Stimulated activated CD4-positive, alpha-beta T cell treated with anti-CD3 and anti-CD28 coated beads, Interleukin-15, amount 100 ng/mL, for 24 hours (primary cell): ENCODE data around the gene SPATA19.
A peak's percentile ranks its signal among the peaks of the same experiment; 100 is the strongest.

Experiments
- DNase-seq: peaks from one replicate; pipeline ENCODE4 v3.0.0-alpha.2; 2020

Gene SPATA19

DNA sequence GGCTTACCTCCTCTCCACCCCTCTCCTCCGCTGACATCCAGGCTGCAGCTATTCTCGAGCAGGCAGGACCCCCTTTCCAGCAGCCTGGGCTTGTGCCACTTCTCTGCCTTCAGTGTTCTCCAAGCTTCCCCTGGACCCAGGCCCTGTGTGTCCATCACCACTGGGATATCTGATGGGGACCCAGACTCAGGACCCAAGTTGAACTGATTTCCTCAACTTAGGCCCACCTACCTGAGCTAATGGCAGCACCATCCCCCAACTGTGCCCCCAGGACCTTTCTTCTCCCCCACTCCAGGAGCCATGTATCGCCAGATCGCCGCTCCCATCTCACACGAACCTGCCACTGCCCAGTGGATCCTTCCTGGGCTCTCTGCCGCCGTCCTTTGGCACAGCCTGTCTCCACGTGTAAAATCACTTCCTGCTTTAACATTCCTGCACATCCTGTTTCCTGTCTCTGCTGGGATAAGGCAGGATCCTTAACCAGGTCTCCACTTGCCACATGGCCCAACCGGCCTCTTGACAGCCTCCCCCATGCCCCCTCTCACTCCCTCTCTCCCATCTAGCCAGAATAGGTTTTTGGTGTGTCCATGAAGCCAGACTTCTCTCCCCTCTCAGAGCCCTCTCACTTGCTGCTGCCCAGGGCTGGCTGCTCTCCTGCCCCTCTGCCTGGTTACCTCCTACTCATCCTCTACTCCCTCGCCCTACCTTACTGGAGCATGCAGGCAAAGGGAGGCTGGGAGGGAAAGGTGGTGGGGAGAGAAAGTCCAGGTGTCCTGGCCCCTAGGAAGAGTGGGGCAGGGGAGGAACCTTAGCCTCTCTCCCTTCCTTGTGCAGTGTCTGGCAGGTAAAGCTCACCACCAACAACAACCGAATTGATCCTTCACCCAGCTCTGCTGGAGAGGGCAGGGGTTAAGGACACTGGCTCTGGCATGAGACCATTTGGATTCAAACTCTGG lies 9.4 kb downstream of the SPATA19 start:
- no peak for DNase-seq

DNA sequence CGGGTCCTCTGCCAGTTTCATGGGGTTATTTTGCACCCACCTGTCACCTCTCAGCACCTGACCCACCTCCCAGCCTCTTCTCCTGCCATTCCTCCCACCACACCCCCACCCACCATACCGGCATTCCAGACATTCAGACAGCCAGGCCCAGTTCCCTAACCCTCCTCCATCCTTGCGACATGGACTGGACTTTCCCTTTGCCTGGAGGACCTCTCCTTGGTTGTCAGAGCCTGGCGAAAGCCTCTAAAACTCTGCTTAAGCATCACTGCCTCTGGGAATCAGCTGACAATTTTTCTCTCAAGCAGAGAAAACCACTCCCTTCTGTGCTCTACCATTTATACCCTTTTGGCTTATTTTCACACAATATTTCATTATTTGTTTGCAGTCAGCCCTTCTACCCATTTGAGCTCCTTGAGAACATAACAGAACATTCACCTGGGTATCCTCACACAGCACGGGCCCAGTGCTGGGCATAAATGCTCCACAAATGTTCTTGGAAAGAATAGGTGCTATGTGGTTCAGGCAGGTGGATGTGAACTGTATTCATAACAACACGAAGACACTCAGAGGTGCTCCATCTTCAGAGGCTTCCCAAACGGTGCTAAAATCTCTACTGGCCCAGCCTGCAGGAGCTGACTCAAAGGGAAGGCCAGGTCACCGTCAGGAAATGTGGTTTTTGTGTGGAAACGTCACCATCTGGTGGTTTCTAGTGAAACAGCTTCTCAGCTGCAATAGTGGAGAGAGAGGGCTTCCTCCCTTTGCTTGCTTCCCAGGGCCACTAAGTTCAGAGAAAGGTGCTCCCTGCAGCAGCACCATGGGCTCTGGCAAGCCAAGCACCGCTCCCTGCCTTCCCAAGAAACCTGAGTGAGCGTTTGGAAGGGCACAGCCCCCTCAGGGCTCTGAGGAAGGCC lies 10.4 kb downstream of the SPATA19 start:
- DNase-seq: peak; percentile 65

DNA sequence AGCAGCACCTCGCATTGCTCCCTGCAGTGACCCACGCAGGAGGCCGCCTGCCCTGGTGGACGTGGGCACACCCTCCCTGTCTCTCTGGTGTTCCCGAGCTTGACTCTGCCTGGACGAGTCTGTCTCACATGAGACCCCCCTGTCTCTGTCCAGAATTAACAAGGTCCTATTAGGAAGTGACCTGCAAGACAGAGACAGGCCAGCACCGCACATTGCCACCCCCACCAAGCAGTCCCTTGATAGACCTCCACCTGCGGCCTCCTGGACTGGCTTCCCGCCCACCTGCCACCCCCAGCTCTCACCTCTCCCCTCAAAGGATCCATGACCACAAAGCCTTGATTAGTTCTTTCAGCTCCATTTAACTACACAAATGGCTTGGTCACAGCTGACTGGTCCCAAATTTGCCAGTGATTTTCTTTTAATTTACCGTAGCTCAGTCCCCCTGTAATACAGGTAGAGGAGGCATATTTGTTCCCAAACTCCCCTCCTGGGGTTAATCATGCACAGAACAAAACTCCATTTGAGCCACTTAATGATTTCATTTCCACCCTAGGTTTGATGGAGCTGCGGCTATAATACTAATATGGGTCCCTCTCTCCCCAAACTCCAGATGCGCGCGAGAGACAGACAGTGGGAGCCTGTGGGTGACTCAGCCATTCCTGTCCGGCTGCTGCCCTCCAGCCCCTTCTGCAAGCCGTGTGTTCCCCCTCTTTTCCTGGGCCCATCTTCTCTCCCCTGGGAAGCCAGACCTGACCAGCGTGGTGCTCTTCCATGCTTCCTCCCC lies 11.2 kb downstream of the SPATA19 start:
- no peak for DNase-seq

DNA sequence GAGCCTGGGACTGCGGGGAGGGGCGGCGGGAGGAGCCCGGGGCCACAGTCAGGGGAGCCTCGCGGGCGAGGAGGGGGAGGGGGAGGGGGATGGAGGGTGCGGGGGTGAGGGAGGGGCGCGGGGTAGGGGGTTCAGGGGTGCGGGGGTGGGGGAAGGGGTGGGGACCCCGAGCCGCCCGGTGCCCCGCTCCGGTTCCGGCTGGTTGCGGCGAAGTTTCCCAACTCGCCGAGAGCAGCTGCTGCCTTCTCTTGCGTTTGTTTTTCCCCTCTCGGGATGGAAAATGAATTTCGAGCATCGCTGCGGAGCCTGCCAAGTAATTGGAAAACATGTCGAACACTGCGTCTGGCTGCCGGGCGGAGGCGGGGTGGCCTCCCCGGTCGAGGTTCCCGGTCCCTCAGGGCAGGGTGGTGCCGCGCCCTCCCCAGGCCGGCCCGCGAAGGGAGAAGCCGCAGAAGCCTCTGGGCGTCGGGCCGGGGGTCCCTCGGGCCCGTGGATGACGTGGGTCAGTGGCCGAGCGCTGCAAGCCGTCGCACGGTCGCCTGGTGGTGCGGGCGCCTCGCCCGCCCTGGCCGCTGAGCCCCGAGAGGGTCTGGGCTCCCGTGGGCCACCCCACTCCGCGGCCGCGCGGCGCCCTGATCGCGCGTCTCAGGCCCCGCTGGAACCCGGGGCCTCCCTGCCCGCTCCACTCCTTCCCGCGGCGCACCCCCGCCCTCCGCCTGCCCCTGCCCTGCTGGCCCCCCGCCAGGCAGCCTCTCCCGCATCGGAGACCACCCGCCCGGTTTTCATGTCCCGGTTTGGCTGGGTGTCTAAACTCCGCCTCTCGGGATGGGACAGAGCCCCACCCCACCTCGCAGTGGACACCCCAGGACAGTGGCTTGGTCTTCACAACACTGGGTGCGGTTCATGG lies 12.1 kb downstream of the SPATA19 start:
- peak; percentile 21 for DNase-seq

DNA sequence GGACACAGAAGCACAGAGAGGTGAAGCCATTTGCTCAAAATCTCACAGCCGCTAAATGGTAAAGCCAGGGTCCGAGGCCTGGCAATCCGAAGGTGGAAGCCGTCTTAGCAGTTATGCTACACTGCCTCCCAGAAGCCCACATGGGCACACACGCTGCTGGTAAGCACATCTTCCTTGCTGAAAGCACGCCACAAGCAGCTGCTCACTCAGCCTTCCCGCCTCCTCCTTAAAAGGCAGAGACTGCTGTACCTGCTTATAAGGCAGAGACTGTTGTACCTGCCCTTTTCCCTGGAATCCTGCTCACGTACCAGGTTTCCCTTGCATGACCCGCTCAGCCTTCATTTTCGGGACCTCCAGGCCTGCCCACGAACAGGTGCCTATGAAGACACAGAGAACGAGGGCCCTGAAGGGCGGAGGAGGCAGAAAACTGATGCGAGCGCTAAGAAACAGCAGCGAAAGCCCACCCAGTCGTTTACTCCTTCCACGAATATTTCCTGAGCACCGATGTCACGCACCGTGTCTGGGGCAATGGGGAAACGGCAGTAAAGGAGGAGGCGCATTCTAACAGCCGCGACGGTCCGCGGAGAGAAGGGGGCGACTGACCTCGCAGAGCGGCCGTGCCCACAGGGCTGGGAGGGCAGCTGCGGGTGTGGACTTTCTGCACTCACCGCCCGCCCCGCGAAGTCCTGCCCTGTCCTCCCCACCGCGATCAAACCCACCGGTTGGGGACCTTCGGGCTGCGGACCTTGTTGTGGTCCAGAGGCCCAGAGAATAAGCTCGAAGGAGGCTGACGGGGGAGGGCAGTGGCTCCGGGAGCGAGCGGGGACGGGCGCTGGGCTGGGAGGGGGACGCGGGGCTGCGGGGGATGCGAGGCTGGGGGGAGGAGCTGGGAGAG lies 13.0 kb downstream of the SPATA19 start:
- peak; percentile 13 for DNase-seq

DNA sequence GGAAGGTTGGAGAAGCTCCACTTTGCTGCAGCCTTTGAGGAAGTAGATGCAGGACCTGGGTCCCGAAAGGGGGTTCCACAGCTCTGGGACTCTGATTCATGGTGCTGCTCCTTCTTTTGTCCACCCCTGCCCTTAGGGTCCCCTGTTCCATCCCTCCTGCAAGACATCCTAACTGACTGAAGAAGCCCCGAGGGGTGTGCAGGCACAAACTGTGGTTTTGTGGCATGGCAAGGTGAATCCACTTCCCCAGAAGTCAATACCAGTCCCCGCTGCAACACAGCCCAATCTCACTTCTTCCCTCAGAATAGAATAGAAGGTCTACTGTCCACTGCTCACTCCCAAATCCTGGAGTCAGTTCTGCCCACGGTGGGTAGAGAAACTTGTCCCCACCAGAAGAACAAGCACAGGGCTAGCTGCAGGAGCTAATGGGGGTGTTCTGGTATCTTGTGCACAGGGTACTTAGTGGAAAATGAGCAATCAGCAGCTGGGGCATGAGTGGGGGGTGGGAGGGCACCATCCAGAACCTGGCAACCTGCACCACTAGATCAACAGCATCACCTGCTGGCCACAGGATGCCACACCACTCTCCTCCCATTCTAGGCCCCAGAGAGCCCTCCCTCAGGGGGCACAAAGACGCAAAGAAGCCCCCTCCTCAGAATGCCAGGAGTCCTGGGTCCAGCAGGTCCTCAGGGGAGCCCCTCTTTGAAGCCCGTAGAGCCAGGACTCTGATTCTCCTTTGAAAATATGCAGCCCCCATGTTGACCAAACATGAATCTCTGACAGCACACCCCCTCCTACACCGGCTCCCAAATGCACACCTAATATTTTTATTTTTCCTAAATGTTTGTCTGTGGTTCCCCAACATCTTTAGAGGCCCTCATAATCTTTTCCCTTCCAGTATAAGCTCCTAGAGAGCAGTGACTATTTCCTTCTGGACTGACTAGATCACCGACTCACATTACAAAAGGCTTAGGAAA lies 14.1 kb downstream of the SPATA19 start:
- DNase-seq: peak; percentile 13

DNA sequence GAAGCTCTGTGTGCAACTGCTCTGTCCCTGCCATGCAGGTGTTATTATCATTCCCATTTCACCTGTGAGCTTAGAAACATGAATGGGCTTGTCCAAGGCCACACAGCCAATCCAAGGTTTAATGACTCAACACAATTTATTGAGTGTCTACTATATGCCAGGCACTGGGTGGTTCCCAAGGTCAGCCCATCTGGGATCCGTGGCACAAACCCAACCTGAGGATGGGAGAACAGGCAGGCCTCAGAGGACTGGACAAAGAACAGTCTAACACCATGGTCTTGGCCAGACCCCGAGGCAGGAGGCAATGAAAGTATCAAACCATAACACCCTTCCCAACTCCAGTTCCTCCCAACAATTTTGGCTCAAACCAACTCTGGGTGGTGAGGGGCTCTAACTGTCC lies 15.7 kb downstream of the SPATA19 start:
- DNase-seq: no peak

DNA sequence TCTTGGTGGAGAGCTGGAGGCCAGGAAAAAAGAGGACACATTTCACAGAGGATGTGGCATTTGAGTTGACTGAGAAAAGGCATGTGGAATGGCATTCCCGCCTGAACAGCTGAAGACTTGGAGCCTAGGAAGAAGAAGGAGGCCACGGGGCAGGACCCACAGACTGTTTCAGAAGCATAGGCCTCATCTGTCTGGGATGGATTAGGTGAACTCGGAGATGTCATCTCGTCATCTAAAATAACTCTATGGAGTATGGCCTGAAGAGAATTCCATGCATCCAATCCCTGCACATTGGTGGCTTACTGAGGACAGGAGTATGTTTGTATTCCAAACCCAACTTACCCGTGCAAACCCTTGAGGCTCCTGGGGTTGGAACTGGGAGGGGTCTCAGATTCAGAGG lies 16.4 kb downstream of the SPATA19 start:
- DNase-seq: no peak

DNA sequence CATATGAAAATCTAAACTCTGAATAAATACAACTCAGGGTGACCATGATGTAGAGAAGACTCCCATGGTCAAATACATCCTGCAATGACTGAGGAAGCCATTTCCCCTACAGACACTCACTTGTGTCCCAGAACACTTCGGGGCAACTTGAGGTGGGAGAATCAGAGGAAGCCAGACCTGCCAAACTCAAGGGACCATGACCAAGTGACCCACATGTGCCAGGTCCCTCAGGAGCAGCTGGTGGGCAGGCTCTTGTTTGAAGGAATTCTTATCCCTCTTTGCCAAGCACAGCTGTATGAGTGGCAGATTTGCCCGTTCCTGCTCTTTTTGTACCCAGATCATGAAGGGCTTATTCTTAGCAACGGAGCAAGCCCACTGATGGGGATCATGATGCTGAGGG lies 17.8 kb downstream of the SPATA19 start:
- no peak for DNase-seq

DNA sequence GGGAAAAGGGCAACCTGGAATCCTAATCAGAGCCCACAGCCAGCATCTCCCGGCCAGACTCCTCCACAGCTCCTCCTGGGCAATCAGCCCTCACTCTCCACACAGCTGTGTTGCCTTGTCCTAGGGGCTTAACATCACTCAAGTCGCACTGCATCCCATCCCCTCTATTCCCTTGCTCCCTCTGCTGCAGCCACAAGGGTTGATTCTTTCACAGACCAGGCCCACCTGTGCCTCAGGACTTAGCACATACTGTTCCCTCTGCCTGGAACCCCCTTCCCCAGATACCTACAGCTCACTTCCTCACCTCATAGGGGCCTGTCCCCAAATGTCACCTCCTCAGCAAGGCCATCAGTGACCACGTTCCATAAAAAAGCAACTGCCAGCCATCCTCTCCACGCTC lies 18.4 kb downstream of the SPATA19 start:
- DNase-seq: no peak

DNA sequence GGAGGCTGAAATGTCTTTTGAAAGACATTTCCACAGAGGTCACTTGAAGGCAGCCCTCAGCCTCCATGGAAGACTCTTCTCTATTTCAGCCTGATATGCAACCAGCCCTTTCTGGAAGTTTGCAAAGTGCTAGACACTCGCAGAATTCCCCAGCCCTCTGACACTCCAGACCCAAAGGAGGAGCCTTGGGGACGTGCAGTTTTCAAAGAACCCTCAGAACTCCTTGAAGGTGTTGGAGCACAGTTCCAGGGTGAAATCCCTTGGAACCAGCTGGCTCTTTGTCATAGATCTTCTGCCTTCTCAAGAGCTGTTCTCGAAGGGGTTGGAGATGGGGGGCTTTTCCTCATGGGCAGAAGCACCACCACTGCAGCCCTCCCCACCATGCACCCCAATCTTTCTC lies 19.6 kb downstream of the SPATA19 start:
- DNase-seq: no peak

DNA sequence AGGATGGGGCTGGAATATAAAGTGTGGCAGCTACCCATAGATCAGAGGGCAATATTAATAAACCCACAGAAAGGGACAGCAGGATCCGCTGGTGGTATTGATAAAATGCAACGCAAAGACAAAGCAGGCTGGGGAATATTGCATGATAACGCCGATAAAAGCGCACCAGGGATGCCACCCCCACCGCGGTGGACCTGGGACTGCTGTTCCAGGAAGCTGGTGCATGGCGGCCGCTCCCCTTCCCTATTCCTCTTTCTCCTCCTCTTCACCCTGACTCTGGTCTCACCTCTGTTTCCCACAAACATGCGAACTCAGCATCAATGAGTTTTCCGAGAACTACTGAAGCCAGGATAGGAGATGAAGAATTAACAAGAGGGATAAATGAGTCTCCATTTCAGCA lies 20.2 kb downstream of the SPATA19 start:
- DNase-seq: no peak

DNA sequence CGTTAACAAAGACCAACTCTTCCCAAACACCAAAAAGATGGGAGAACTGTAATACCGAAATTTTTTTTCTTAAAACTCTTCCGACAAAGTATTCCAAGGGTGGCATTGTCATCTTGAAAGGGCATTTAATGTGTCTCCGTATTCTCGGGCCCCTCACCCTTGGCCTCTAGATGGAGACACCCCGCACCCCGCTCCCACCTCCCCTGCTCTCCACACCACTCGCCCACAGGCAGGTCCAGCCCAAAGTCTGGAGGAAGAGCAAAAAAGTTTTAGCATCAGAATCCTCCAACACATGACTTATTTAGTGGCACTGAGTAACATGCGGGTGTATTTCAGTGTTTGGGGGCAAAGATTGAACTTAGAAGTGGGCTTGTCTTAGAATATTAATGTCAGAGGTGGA lies 20.7 kb downstream of the SPATA19 start:
- DNase-seq: no peak

DNA sequence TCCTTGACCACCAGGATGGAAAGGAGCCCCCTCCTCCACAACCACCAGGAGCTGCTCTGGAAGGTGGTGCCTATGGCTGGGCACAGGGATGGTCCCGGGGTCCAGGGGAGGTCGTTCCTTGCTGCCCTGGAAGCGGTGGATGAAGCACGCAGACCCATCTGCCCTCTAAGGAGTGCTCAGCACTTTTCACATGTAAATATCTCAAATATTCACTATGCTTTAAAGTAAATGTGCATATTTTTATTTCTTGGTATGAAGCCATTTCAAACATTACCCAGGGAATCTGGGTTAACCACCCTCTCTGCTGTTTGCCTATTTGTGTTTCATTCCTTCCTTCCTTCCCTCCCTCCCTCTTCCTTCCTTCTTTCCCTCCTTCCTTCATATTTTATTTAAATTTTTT lies 21.7 kb downstream of the SPATA19 start:
- no peak for DNase-seq

DNA sequence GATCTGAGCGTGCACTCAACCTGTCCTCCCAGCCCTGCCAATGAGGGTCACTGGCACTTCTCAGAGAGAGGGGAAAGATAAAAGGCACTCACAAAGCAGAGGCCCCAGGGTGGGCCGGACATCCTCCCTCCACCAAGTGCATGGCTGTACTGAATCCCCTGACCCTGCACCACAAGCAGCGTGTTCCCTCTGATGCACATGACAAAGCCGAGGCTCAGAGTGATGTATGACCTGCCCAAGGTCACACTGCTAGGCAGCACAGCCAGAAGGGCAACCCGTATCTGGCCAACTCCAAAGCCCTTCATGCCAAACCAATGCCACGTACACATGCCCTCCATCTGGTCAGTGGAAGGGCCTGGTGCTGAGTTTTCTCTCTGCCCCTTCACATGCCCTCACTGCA lies 22.1 kb downstream of the SPATA19 start:
- DNase-seq: no peak

DNA sequence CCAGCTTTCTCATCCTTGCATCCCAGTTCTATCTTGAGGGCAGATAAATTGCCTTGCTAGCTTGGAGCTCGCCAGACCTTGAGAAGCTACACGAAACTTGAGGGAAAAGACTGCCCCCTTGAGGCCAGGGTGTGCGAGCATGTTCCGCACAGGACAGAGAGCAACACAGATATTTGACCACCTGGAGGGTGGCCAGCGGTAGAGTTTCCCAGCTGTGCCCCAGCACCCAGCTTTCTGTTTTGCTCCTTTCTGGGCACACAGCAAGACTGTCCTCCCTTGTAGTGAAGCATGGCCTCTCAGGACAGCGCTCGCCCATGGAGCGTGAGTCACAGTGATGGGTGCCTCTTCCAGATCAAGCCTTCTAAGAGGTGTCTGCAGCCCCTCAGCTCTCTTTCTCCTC lies 23.5 kb downstream of the SPATA19 start:
- DNase-seq: peak; percentile 51

DNA sequence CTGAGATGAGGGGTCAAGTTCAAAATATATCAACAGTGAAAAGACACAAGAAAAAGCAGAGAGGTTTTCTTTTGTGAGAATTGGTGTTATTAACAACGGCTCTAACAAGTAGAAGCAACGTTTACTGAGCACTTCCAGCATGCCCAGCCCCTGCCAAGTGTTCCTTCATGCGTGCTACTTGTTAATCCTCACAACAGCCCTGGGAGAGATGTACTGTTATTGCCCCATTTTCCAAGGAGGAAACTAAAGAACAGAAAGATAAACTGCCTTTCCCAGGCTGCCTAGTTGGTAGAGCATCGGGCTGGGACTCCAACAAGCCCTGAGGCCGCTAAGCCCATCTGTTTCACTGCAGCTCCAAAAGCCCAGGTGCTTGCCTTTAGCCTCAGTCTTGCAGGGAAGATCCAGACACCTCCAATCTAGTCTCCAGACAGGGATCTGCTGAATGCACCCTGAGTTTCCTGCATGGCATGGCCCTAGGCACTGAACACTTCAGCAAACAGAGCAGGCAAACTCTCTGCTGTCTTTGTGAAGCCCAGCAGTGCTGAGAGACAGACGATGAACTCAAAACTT lies 25.5 kb downstream of the SPATA19 start:
- DNase-seq: no peak

DNA sequence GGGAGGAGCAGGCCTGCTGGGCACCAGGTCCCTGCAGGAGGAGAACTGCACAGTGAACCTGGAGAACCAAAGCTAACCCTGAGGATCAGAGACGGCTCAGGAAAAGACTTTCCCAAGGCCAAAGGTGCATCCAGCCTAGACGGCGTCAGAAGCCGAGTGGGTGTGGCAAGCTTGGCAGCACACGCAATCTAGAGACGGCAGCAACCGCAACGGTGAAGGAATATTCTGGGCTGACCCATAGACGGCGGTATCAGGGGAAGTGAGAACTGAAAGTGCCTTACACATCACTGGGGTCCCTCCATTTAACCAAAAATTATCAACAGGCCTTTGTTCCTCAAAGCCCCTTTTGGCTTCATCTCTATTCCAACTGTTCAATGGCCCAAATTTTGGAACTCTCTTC lies 26.2 kb downstream of the SPATA19 start:
- no peak for DNase-seq

DNA sequence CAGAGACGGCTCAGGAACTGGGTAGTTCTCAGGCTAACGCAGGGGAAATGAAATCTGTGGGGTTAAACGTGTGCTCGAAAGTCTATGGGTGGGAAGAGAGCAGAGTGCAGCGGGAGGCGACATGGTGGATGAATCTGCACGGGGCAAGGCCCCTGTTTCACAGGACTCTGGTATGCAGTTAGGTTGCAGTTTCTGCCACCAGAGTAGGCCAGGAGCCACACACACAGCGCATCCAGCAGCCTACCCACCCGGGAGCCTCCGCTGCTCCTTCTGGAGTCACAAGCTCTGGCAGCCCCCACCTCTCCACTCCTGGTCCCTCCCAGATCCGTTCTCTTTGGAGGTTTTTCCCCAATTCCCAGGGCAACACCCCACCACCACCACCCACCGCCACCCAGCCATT lies 27.0 kb downstream of the SPATA19 start:
- no peak for DNase-seq
